ENCODE results near the gene CCAR1.

GRCh38 chr10:68792115-68792514 lies 71.1 kb downstream of the CCAR1 start:
- TF ChIP-seq, protein P1, sequence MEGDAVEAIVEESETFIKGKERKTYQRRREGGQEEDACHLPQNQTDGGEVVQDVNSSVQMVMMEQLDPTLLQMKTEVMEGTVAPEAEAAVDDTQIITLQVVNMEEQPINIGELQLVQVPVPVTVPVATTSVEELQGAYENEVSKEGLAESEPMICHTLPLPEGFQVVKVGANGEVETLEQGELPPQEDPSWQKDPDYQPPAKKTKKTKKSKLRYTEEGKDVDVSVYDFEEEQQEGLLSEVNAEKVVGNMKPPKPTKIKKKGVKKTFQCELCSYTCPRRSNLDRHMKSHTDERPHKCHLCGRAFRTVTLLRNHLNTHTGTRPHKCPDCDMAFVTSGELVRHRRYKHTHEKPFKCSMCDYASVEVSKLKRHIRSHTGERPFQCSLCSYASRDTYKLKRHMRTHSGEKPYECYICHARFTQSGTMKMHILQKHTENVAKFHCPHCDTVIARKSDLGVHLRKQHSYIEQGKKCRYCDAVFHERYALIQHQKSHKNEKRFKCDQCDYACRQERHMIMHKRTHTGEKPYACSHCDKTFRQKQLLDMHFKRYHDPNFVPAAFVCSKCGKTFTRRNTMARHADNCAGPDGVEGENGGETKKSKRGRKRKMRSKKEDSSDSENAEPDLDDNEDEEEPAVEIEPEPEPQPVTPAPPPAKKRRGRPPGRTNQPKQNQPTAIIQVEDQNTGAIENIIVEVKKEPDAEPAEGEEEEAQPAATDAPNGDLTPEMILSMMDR (IDR thresholded peaks at IDR 0.05 in 4 of 5, conservative IDR thresholded peaks at IDR 0.05 in 1 of 5): peak in 1 of 5 experiments; percentile 22
- no peak for TF ChIP-seq POLR2A (IDR thresholded peaks at IDR 0.05)

Data from gastrocnemius medialis (tissue), 4 donors.